NCI-H1417 (cell line): Measurements from ENCODE around the gene PRKAG1.

Experiments used
- DNase-seq, 3 experiments: peaks; one replicate each; lab custom pipeline; 2025; lab: John Stamatoyannopoulos, UW

PRKAG1 gene

GRCh38 chr12:48967991-48968390, 50.6 kb downstream of the PRKAG1 start:
- no peak for DNase-seq

GRCh38 chr12:48966177-48966895, 52.2 kb downstream of the PRKAG1 start:
- no peak for DNase-seq

GRCh38 chr12:48965298-48965838, 53.2 kb downstream of the PRKAG1 start:
- DNase-seq = peak in 1 of 3 experiments; percentile 57

- no peak for DNase-seq
Measured at GRCh38 chr12:48961801-48962200, 56.8 kb downstream of the PRKAG1 start.

GRCh38 chr12:48961331-48961730, 57.2 kb downstream of the PRKAG1 start:
- DNase-seq = no peak

GRCh38 chr12:48960834-48961233, 57.7 kb downstream of the PRKAG1 start:
- no peak for DNase-seq

- no peak for DNase-seq
Measured at GRCh38 chr12:48958049-48958388, 60.6 kb downstream of the PRKAG1 start.

GRCh38 chr12:48957141-48958048, 61.2 kb downstream of the PRKAG1 start, which contains the start of gene ARF3:
ARF3 (minus strand) TSS chr12:48957487; CDS start chr12:48941095, 16,392 bp downstream.
- DNase-seq = peak; percentile 97 to 98 (median 98)

- DNase-seq = peak; percentile 80 to 92 (median 91)
Measured at GRCh38 chr12:48956279-48957140, 62.1 kb downstream of the PRKAG1 start.

- DNase-seq = no peak
Measured at GRCh38 chr12:48954841-48955501, 63.6 kb downstream of the PRKAG1 start.

GRCh38 chr12:48954061-48954460, 64.5 kb downstream of the PRKAG1 start:
- DNase-seq = no peak

GRCh38 chr12:48952691-48953090, 65.9 kb downstream of the PRKAG1 start:
- no peak for DNase-seq
